CD14-positive monocyte (primary cell): Measurements from ENCODE around the gene PXN. TPM values are rescaled to one million over a fixed set of nuclear protein-coding genes. Genes with fewer than 3 reads are reported as not detected.
"Not testable (repeated sequence)": the region's sequence is repeated elsewhere in the genome, so short reads cannot be mapped to it uniquely, and the experiment has no call there.

Source experiments
- DNase-seq, 3 donors: peaks; one replicate each; pipeline ENCODE4 v3.0.0-alpha.2; 2011 to 2022
- H2AFZ ChIP-seq: 2 replicates; pipeline ENCODE4 v1.6.0; 2012; ENCODE audit warnings: mild to moderate bottlenecking, low read depth, low read length, inconsistent platforms; ENCODE audit not compliant: insufficient read depth, poor library complexity, severe bottlenecking
- H3K27ac ChIP-seq, 2 donors: 1 replicate in 1 of 2; 2 replicates in 1 of 2; pipeline ENCODE4 v1.5.1; 2012 to 2013; ENCODE audit warnings: low read length in 2 of 2, control low read depth in 1 of 2, inconsistent platforms in 1 of 2, low read depth in 1 of 2, mild to moderate bottlenecking in 1 of 2
- H3K27me3 ChIP-seq, 2 donors: one replicate each; pipeline versions ENCODE4 v1.6.0 to v1.6.1; 2011 to 2013; ENCODE audit warnings: low read length in 2 of 2; ENCODE audit not compliant: control insufficient read depth in 2 of 2, insufficient read depth in 2 of 2
- H3K36me3 ChIP-seq, 2 donors: replicated peaks in 1 of 2; 1 replicate in 1 of 2; 2 replicates in 1 of 2; pipeline versions ENCODE4 v1.5.1 to v1.6.1; 2012 to 2013; ENCODE audit warnings: low read length in 2 of 2, control low read depth in 1 of 2, inconsistent platforms in 1 of 2, mild to moderate bottlenecking in 1 of 2; ENCODE audit not compliant: insufficient read depth in 2 of 2, control insufficient read depth in 1 of 2
- H3K4me1 ChIP-seq, 2 donors: 1 replicate in 1 of 2; 2 replicates in 1 of 2; pipeline versions ENCODE4 v1.5.1 to v1.6.1; 2012 to 2013; ENCODE audit warnings: low read length in 2 of 2, control low read depth in 1 of 2, inconsistent platforms in 1 of 2, mild to moderate bottlenecking in 1 of 2, moderate library complexity in 1 of 2; ENCODE audit not compliant: insufficient read depth in 2 of 2, control insufficient read depth in 1 of 2
- H3K4me2 ChIP-seq: replicated peaks from 2 replicates; pipeline ENCODE3; 2012; ENCODE audit warnings: low read length, moderate library complexity, mild to moderate bottlenecking; ENCODE audit not compliant: poor library complexity, severe bottlenecking; ENCODE audit errors: extremely low read depth
- H3K4me3 ChIP-seq, 3 experiments: fragments of 200-600 bp in 1 of 3; sonication (generic) in 1 of 3; replicated peaks in 1 of 3; 1 replicate in 2 of 3; 2 replicates in 1 of 3; pipeline ENCODE4 v1.5.1; 2011 to 2013; ENCODE audit warnings: low read length in 3 of 3, mild to moderate bottlenecking in 3 of 3, control low read depth in 2 of 3, low read depth in 2 of 3, inconsistent platforms in 1 of 3, moderate library complexity in 1 of 3
- H3K79me2 ChIP-seq: 2 replicates; pipeline ENCODE4 v1.6.0; 2012; ENCODE audit warnings: mild to moderate bottlenecking, control low read depth, inconsistent platforms, low read length, moderate library complexity; ENCODE audit not compliant: insufficient read depth
- H3K9ac ChIP-seq: 2 replicates; pipeline ENCODE4 v1.6.0; 2017; ENCODE audit warnings: low read length, mild to moderate bottlenecking; ENCODE audit not compliant: insufficient read depth, poor library complexity, severe bottlenecking
- H3K9me3 ChIP-seq, 2 donors: replicated peaks in 1 of 2; 1 replicate in 1 of 2; 2 replicates in 1 of 2; pipeline versions ENCODE4 v1.5.1 to v1.6.1; 2012 to 2013; ENCODE audit warnings: low read length in 2 of 2, control low read depth in 1 of 2; ENCODE audit not compliant: control insufficient read depth in 1 of 2, insufficient read depth in 1 of 2
- H4K20me1 ChIP-seq: 2 replicates; pipeline ENCODE4 v1.6.0; 2012; ENCODE audit warnings: mild to moderate bottlenecking, low read length, control low read depth, moderate library complexity; ENCODE audit not compliant: insufficient read depth
- H3K27ac Mint-ChIP-seq, 7 donors: one replicate each; pipeline ENCODE4 v1.8.0; 2020; ENCODE audit warnings: mild to moderate bottlenecking in 7 of 7, mixed read lengths in 7 of 7, moderate library complexity in 6 of 7, inconsistent platforms in 2 of 7
- H3K27me3 Mint-ChIP-seq, 3 donors: one replicate each; pipeline ENCODE4 v1.8.0; 2021 to 2022; ENCODE audit warnings: low read depth in 3 of 3, mild to moderate bottlenecking in 3 of 3, mixed read lengths in 3 of 3, moderate library complexity in 3 of 3, inconsistent platforms in 1 of 3
- H3K36me3 Mint-ChIP-seq, 2 donors: one replicate each; pipeline ENCODE4 v1.8.0; 2020; ENCODE audit warnings: mixed read lengths in 2 of 2, inconsistent platforms in 1 of 2, mild to moderate bottlenecking in 1 of 2
- H3K4me1 Mint-ChIP-seq: one replicate; pipeline ENCODE4 v1.8.0; 2020; ENCODE audit warnings: mild to moderate bottlenecking, mixed read lengths
- H3K4me3 Mint-ChIP-seq, 2 donors: one replicate each; pipeline ENCODE4 v1.8.0; 2020; ENCODE audit warnings: mild to moderate bottlenecking in 2 of 2, mixed read lengths in 2 of 2, moderate library complexity in 1 of 2
- H3K9me3 Mint-ChIP-seq, 7 donors: one replicate each; pipeline ENCODE4 v1.8.0; 2020 to 2022; ENCODE audit warnings: mixed read lengths in 7 of 7, mild to moderate bottlenecking in 6 of 7, moderate library complexity in 6 of 7, inconsistent platforms in 2 of 7
- CTCF ChIP-seq: fragments of 200-600 bp; IDR thresholded peaks from one replicate; pipeline ENCODE4 v1.8.0; 2022; ENCODE audit warnings: antibody characterized with exemption, mild to moderate bottlenecking
- WGBS: methylation state at CpG from one replicate; pipeline ENCODE4 v1.1.5; 2013; ENCODE audit warnings: missing lambda C conversion rate; ENCODE audit not compliant: insufficient coverage; 5-methylcytosine and 5-hydroxymethylcytosine counted together
- intact Hi-C, 2 donors: fragments of 100-400 bp; cut with micrococcal nuclease; formaldehyde crosslinking; loops; one replicate each; pipeline versions ENCODE4 v1.15.0 to v1.15.1; 2023
- polyA plus RNA-seq, 3 donors: library from polyadenylated mRNA; depleted of rRNA in 1 of 3; unstranded in 2 of 3; stranded (reverse) in 1 of 3; fragments of 300-500 nt in 2 of 3; fragments of >200 nt in 1 of 3; fragmentation: Illumina TruSeq in 2 of 3; gene quantifications; 1 replicate in 2 of 3; 2 replicates in 1 of 3; pipeline ENCODE4 v1.2.3, GENCODE V29; 2012 to 2021

PXN gene
- polyA plus RNA-seq, 3 donors = 62.5 to 106 (median 98.4) TPM

GRCh38 chr12:120254809-120255208 is 10.7 kb downstream of the PXN start:
- no peak for DNase-seq
- H3K27me3 Mint-ChIP-seq = no peaks in the 10 kb centered on the region
- H3K27ac Mint-ChIP-seq = peak overlapping the region; percentile 89 to 97 (median 95)
- Histone ChIP-seq H4K20me1 (peaks cover 44% of the 10 kb centered on the region), H3K4me2 (peak overlapping the region; percentile 26), H2AFZ (no peak overlapping the region), H3K9me3 (no peaks in the 10 kb centered on the region), H3K79me2 (peaks cover 95% of the 10 kb centered on the region), H3K36me3 (peaks cover 4 to 17% of the 10 kb centered on the region in 2 donors), H3K9ac (no peak overlapping the region), H3K4me1 (peaks cover 90 to 98% of the 10 kb centered on the region in 2 donors), H3K4me3 (peak overlapping the region in 1 of 3 experiments; percentile 10), H3K27ac (peak overlapping the region; percentile 49 to 89), H3K27me3 (no peaks in the 10 kb centered on the region)
- H3K36me3 Mint-ChIP-seq = peaks cover 30 to 51% of the 10 kb centered on the region in 2 donors
- H3K9me3 Mint-ChIP-seq = no peaks in the 10 kb centered on the region
- peaks cover 94% of the 10 kb centered on the region for H3K4me1 Mint-ChIP-seq
- H3K4me3 Mint-ChIP-seq = peak overlapping the region in 1 of 2 donors; percentile 41
- intact Hi-C loops = no loop called here
- 47% methylated on average over 3 of the region's 7 CpGs for WGBS
- TF ChIP-seq CTCF = no peak

- H3K4me3 Mint-ChIP-seq = peak overlapping the region; percentile 60 to 82
- H3K27me3 Mint-ChIP-seq, H3K27me3 ChIP-seq, H2AFZ ChIP-seq, H3K9me3 Mint-ChIP-seq, H3K9me3 ChIP-seq, intact Hi-C loops: not testable (repeated sequence)
- peak overlapping the region in 1 of 3 experiments; percentile 47 for H3K4me3 ChIP-seq
- peak overlapping the region; percentile 71 for H3K4me2 ChIP-seq
- H3K36me3 ChIP-seq = peaks cover 4 to 21% of the 10 kb centered on the region in 2 donors
- H3K4me1 Mint-ChIP-seq = peaks cover 95% of the 10 kb centered on the region
- H3K79me2 ChIP-seq = peaks cover 95% of the 10 kb centered on the region
- 40% methylated on average over 1 of the region's 6 CpGs for WGBS
- peaks cover 92 to 98% of the 10 kb centered on the region in 2 donors for H3K4me1 ChIP-seq
- peaks cover 43% of the 10 kb centered on the region for H4K20me1 ChIP-seq
- peaks cover 40 to 56% of the 10 kb centered on the region in 2 donors for H3K36me3 Mint-ChIP-seq
- peak overlapping the region; percentile 89 to 97 (median 95) for H3K27ac Mint-ChIP-seq
- H3K27ac ChIP-seq = peak overlapping the region; percentile 80 to 89
- H3K9ac ChIP-seq = peak overlapping the region; percentile 19
- DNase-seq = peak; percentile 66 to 77 (median 69)
Observed at GRCh38 chr12:120253313-120253712, 12.2 kb downstream of the PXN start.
